ENCODE results near the gene CAPN15.
"Not testable (repeated sequence)": the region's sequence is repeated elsewhere in the genome, so short reads cannot be mapped to it uniquely, and the experiment has no call there.

CAPN15 gene

DNA sequence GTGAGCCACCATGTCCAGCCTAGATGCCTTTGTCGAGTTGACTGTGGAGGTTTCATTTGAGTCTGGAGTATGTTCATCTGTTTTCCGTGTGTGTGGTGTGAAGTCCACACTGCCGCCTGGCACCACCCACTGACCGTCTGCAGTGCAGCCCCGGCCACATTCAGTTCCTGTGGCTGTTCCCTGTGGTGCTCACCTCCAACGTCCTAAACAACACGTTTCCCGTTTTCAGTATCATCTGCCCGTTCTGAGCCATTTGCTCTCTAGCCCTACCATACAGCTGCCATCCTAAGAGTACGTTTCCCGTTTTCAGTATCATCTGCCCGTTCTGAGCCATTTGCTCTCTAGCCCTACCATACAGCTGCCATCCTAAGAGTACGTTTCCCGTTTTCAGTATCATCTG is 20.0 kb upstream of the CAPN15 start:
- not testable (repeated sequence) for DNase-seq (ENCODE audit: low spot score)

DNA sequence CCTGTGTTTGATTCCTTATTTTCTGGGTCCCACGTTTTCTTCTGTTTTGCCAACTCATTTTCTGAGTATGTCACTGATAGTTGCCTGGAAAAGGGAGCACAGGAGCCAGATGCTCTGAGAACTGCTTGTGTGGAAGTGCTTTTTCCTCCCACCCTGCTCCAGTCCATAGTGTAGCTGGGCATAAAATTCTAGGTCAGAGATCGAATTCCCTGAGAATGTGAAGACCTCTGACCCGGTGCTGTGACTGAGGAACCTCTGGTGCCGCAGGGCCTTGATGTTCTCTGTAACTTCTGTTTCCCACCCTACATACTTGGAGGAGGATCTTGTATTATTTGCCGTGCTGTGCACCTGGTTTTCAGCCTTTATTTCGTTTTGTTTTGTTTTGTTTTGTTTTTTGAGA is 19.5 kb upstream of the CAPN15 start:
- DNase-seq (ENCODE audit: low spot score): no peak

DNA sequence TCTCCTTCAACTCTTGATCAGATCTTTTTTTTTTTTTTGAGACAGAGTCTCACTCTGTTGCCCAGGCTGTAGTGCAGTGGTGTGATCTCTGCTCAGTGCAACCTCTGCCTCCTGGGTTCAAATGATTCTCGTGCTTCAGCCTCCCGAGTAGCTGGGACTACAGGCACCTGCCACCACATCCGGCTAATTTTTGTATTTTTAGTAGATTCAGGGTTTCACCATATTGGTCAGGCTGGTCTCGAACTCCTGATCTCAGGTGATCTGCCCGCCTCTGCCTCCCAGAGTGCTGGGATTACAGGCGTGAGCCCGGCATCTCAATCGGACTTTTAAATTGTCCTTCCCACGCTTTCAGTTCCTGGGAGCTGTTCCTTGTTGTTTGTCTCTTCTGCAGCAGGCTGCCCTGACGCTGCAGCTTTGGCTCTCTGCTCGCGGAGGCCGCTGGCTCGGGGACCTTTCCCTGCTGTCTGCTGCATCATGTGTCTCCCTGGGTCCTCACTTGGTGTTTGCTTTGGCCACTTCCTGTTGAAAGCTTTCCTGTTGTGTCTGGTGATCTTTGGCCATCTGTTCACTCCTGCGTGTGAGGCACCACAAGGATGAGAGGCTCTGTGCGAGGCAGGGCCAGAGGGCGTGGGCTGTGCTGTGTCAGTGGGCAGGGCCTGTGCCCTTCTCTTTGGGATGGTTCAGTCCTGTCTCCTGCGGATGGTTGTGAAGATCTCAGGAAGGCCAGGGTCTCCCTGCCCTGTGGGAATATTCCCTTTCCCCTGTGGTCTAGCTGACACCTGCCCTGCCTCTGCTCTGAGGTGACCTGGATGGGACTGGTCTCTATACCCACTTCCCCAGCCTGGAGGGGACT is 18.4 kb upstream of the CAPN15 start:
- DNase-seq (ENCODE audit: low spot score): no peak

DNA sequence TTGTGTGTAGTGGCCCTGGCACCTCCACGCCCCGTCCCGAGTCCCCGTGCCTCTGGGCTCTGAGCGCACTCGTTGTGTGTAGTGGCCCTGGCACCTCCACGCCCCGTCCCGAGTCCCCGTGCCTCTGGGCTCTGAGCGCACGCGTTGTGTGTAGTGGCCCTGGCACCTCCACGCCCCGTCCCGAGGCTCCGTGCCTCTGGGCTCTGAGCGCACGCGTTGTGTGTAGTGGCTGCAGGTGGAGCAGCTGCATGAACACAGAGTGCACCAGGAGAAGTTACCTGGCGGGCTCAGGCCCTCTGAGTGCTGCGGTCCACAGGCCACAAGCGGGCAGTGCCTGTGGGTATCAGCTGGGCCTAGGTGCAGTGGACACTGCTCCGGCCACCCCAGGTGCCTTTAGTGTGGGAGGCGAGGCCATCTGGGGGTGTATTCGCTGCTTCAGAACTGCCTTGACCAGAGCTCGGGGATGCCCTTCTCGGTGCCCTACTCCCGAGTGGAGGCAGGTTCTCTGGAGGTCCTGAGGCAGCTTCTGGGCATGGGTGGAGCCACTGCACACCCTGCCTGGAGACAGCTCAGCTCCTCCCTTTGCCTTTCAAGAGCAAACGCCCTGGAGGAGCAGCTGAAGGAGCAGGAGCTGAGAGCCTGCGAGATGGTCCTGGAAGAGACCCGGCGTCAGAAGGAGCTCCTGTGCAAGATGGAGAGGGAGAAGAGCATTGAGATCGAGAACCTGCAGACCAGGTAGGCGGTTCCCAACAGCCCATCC is 17.3 kb upstream of the CAPN15 start:
- no peak for DNase-seq (ENCODE audit: low spot score)

DNA sequence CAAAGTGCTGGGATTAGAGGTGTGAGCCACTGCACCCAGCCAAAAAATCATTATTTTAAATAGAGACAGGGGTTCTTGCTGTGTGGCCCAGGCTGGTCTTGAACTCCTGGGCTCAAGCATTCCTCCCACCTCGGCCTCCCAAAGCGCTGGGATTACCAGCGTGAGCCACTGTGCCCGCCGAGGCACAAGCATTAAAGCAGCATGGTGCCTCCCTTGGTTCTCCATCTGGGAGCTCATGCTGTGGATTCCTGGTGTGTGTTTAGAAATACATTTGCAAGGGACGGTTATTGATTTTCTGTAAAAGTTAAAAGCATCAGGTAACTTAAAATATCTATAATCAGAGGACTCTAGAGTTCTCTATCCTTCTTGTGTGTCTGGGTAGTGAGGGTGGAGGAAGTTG is 14.7 kb upstream of the CAPN15 start:
- no peak for DNase-seq (ENCODE audit: low spot score)

DNA sequence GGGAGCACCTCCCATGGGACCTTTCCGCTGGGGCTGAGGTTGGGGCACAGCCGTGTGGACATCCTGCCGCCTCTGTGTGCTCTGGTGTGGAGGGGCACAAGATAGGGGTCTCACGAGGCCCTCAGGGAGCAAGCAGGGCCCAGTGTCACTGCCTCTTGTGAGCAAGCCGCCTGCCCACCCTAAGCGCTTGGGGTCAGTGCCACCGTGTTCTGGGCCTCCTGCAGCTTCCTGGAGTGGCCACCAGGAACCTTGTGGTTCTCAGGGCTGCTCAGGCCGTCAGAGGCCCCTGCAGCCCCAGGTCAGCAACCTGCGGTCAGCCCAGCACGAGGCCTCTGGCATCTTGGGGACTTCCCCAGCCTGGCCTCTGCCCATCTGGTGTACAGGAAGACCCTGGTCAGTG is 13.6 kb upstream of the CAPN15 start:
- no peak for DNase-seq (ENCODE audit: low spot score)

DNA sequence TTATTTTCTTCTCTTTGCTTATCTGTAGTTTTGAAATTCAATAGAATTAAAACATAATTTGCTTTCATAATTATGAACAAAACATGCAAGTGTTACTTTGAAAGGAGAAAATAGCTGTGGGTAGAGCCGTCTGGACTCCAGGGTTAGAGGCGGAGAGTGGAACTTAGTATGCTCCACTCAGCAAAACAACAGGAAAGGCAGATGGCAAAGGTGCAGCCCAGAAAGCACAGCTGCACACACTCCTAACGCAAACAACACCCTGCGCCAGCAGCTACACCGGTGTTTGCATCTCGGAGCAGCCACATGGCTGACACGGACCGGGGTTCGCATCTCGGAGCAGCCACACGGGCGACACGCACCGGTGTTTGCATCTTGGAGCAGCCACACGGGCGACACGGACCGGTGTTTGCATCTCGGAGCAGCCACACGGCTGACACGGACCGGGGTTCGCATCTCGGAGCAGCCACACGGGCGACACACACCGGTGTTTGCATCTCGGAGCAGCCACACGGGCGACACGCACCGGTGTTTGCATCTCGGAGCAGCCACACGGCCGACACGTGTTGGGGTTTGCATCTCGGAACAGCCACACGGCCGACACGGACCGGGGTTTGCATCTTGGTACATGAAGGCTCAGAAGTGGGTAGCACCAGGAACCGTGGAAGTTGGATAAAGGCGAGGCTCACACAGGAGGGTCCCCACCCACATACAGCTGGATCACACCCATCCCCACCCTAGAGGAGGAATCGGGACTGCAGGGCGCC is 12.2 kb upstream of the CAPN15 start:
- no peak for DNase-seq (ENCODE audit: low spot score)

DNA sequence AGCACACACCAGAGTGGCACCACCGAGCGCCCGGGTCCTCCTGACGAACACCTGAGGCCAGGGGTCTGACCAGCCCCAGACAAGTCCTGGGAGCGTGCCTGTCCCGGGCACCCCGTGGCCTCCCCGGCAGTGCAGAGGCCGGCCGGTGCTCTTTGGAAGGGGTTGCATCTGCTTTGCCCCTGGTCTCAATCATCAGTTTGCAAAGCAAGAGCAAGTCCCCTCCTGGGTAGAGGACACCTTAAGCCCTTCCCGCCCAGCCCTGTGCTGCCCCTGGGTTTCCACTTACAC is 11.6 kb upstream of the CAPN15 start:
- no peak for DNase-seq (ENCODE audit: low spot score)

DNA sequence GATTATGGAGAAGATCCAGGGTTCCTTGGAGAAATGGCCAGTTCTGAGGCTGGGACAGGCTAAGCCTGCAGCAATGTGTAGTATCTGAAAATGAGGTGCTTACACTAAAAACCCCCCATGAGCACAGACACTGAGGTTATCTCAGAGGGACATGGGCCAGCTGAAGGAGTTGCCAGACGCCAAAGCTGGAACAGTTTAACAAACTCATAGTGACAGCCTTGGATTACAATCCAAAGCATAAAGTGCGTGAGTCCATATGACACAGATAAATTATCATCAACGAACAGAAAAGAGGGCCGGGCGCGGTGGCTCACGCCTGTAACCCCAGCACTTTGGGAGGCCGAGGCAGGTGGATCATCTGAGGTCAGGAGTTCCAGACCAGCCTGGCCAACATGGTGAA is 11.2 kb upstream of the CAPN15 start:
- no peak for DNase-seq (ENCODE audit: low spot score)

DNA sequence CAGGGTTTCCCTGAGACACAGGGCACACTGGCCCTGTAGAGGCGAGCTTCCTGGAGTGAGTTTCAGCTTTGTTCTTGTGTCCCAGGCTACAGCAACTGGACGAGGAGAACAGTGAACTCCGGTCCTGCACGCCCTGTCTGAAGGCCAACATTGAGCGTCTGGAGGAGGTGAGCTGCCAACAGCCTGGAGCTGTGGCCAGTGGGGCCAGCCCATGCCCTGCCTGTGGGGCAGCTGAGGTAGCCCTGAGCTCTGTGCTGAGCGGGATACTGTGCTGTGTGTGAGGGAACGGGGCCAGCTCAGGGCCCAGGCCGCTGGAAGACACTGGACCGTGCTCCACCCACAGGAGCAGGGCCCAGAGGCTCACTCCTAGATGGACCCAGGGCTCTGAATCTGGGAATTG is 8.7 kb upstream of the CAPN15 start:
- DNase-seq (ENCODE audit: low spot score): no peak

DNA sequence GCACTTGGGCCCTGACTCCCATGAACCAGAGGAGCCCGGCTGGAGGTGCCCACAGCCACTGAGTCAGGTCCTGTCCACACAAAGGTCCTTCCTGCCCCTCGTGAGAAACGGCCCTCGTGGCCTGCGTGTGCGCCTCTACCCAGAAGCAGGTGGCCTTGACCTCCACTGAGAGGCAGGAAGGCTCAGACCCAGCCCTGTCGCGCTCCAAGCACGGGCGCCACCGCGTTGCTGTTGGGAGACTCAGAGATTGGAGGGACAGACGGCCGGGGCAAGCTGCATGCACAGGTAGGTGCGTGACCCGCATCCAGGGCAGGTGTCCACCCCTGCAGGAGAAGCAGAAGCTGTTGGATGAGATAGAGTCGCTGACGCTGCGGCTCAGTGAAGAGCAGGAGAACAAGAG is 8.1 kb upstream of the CAPN15 start:
- DNase-seq (ENCODE audit: low spot score): no peak

DNA sequence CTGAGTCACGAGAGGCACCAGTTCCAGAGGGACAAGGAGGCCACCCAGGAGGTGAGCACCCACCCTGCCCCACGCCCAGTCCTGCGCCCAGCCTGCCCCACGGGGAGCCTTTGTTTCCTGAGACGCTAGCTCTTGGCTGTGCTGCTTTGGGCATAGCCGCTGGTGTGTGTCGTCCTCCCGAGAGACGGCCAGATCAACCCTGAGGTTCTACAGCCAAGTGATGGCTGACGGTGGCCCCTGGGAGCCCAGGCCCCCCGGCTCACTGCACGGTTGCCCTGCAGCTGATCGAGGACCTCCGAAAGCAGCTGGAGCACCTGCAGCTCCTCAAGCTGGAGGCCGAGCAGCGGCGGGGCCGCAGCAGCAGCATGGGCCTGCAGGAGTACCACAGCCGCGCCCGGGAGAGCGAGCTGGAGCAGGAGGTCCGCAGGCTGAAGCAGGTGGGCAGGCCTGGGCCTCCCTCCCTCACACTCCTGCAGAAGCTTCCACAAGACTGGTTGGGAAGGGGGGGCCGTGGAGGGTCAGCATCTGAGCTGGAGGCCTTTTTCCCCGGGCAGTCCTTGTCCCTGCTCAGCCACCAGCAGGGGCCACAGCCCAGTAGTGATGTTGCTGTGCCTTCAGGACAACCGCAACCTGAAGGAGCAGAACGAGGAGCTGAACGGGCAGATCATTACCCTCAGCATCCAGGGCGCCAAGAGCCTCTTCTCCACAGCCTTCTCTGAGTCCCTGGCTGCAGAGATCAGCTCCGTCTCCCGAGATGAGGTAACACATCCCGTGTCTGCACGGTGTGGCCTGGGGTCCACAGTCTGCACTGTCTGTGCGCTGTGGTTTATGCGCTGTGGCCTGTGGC is 7.4 kb upstream of the CAPN15 start:
- no peak for DNase-seq (ENCODE audit: low spot score)

DNA sequence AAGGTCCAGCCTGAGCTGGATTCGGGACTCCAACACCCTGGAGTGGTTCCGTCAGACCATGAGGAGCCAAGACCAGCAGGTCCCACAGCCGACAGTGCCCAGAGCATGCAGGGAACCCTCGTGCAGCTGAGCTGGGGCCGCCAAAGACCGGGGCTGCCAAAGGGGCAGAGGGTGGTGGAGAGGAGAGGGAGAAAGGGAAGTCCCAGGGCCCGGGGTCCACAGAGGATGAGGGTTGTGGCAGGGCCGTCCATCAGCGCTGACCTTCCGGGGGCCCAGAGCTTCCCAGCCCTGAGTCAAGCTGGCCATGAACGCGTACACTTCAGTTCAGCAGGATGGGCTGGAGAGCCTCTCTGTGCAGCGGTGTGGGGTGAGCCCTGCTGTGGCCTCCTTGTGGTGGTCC is 6.7 kb upstream of the CAPN15 start:
- DNase-seq (ENCODE audit: low spot score): no peak

DNA sequence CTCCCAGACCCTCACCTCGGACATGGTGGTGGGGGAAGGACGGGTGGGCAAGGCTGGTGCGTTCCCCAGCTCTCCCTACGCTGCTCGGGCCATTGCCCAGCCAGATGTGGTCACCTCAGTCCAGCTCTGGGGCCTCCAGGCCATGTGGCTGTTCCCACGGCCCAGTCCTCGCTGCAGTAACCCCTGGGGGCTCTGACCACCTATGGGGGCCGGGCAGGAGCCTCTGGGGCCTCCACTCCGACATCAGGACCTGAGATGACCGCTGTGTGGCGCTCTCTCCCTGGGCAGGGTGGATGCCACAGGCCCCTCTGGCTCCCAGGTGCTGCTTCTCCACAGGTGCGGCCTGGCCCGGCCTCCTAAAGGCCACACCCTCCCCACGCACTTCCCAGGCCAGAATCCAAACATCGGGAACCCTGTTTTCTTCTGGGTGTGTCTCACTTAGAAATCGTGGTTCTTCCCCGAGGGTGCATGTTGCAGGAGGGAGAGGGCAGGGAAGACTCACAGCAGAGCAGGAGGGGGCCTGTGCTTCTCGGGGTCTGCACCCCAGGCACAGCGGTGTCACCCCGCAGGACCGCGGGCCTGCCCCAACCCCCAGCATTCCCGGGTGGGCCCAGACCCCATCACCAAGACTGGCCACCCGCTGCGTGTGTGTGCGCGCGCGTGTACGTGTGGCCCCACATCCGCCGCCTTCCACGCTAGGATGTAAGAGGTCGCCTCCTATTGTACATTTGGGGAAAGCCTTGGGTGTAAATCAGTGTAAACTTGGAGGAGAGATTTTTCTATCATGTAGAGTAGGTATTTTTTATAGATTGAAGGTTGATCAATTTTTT is 5.9 kb upstream of the CAPN15 start:
- DNase-seq (ENCODE audit: low spot score): no peak

DNA sequence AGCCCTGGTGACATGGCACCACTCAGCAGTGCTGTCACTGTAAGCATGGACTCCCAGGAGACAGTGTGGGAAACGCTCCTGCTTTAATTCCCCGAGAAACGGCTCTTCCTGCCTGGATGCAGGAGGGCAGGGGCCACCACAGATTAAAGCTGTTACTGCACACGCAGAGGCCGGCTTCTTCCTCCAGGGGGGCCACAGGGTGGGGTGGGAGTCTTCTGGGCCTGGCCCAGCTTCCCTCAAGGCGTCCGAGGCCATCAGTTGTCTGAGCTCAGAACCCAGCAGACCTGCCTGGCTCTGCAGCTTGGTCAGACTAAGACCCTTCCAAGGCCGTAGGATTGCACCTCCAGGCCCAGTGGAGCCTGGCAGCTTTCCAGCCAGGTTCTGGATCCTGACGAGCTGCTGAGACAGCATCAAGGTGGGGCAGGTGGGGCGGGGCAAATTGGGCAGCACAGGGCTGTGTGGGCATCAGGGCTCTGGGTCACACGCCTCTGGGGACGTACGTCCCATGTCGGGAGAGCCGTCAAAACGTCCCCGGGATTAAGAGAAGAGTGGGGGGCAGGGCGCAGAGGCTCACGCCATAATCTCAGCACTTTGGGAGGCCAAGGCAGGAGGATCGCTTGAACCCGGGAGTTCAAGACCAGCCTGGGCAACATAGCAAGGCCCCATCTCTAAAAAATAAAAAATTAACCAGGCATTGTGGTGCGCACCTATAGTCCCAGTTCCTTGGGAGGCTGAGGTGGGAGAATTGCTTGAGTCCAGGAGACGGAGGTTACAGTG is 5.0 kb upstream of the CAPN15 start:
- no peak for DNase-seq (ENCODE audit: low spot score)

DNA sequence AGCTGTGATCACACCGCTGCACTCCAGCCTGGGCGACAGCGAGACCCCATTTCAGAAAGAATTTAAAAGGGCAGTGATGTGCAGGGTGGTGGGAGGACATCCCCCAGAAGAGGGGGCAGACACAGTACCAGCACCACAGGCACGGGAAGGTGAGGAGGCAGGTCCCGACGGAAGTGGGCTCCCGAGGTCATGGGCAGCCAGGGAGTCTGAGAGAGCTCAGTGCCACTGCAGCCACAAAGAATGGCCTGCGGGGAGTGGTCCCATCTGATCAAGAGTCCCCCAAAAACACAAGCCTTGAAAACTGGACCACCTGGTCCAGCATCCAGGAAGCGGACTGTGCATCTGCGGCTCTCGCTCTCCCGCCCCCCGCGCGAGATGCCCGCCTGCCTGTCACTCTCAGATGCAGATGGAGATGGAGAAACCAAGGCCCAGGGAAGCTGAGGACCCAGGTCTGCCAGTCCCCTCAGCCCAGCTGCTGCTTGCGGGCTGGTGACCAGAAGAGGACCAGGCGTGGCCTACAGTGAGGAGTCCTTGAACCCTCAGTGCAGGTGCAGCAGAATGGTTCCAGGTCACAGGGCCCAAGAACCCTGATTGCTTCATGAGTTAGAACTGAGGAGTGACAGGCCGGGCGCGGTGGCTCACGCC is 4.3 kb upstream of the CAPN15 start:
- no peak for DNase-seq (ENCODE audit: low spot score)

DNA sequence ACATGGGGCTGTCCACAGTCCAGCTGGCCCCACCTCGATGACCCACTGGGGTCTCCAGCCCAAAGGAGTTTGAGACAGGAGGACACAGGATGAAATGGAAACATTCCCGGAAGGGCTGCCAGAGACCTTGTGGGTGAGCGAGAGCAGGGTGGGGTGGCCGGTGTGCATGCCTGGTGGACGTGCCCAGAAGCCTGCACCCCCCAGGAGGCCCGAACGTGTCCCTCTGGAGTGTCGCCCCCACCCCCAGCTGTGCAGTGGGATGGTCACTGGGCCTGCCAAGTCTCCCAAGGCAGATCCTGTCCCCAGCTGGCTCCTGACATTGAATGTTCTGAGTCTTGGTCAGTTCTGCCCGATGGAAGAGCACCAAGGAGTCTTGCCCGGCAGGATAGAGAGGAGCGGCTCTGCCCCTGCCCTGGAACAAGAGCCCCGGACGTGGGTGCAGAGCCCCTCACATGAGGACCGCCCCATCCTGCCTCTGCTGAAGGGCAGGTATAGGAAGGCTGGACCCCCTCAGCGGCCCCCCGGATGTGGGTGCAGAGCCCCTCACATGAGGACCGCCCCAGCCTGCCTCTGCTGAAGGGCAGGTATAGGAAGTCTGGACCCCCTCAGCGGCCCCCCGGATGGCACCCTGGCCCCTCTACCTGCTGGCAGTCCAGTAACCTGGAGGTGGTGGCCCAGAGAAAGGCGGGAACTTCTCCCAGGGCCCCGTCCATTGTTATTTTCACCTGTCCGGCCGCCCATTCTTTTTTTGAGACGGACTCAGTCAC is 3.1 kb upstream of the CAPN15 start:
- no peak for DNase-seq (ENCODE audit: low spot score)

DNA sequence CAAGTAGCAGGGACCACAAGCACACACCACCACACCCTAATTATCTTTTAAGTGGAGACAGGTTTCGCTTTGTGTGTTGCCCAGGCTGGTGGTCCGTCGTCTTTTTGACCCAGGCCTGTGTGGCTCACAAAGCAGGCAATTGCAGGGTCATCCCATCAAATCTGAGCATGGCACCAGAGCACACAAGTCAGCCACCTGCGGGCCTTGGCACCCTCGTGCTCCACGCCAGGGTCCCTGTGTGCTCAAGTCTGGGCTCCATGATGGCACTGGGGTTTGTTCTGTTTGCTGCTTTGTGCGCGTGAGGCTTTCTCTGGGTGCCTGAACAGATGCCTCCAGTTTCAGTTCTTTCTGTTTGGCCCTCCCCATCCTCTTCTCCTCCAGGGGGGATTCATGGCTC is 2.4 kb upstream of the CAPN15 start:
- DNase-seq (ENCODE audit: low spot score): no peak

DNA sequence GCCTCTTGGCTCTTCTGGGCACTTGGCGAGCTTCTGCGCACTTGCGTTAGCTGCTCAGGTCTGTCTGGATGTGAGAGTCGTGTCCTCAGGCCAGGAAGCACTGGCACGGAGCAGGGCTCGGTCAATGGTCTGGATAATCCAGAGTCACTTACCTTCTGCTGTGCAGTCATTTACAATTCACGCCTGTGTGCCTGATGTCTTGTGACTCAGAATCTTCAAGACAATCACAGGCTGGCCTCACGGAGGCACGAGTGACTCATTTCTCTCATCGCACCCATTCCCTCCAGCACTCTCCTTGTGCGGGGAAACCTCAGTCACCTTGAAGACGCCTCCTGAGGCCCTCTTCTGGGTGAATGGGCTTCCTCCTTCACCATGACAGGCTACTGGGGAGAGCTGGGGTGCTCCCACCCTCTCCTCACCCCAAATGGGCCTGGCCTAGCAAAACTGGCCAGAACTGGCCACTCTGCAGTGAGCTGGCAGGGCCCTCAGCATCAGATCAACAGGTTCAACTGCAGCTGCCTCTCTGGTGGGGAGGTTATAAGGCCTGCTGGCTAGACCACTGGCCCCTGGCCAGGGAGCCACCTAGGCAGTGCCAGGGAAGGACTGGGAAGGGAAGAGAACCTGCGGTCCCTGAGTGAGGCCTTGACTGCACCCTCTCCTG is 1.9 kb upstream of the CAPN15 start:
- DNase-seq (ENCODE audit: low spot score): no peak
